Measurements from ENCODE around the gene YIF1B.
"Not testable (repeated sequence)": the region's sequence is repeated elsewhere in the genome, so short reads cannot be mapped to it uniquely, and the experiment has no call there.

Gene YIF1B

GRCh38 chr19:38277969-38278680 is 37.6 kb downstream of the YIF1B start:
- in situ Hi-C loops (cut with HindIII; ENCODE audit: low sequenced_read_pairs), result no loop called here

- in situ Hi-C loops (cut with HindIII; ENCODE audit: low sequenced_read_pairs), result no loop called here
Measured at GRCh38 chr19:38277549-38277948, 38.2 kb downstream of the YIF1B start.

- in situ Hi-C loops (cut with HindIII; ENCODE audit: low sequenced_read_pairs), result no loop called here
Measured at GRCh38 chr19:38276942-38277517, 38.7 kb downstream of the YIF1B start.

- in situ Hi-C loops (cut with HindIII; ENCODE audit: low sequenced_read_pairs), result no loop called here
Measured at GRCh38 chr19:38274739-38275138, 41.0 kb downstream of the YIF1B start.

- in situ Hi-C loops (cut with HindIII; ENCODE audit: low sequenced_read_pairs), result no loop called here
Measured at GRCh38 chr19:38273499-38273898, 42.2 kb downstream of the YIF1B start.

- in situ Hi-C loops (cut with HindIII; ENCODE audit: low sequenced_read_pairs), result no loop called here
Measured at GRCh38 chr19:38270587-38271167, 45.1 kb downstream of the YIF1B start.

GRCh38 chr19:38268539-38268938 is 47.2 kb downstream of the YIF1B start:
- in situ Hi-C loops (cut with HindIII; ENCODE audit: low sequenced_read_pairs), result no loop called here

GRCh38 chr19:38267761-38268483 is 47.8 kb downstream of the YIF1B start:
- in situ Hi-C loops (cut with HindIII; ENCODE audit: low sequenced_read_pairs), result no loop called here

GRCh38 chr19:38266981-38267597 is 48.7 kb downstream of the YIF1B start:
- in situ Hi-C loops (cut with HindIII; ENCODE audit: low sequenced_read_pairs), result no loop called here

GRCh38 chr19:38265921-38266429 is 49.8 kb downstream of the YIF1B start:
- in situ Hi-C loops (cut with HindIII; ENCODE audit: low sequenced_read_pairs), result no loop called here

- in situ Hi-C loops (cut with HindIII; ENCODE audit: low sequenced_read_pairs), result no loop called here
Measured at GRCh38 chr19:38265213-38265861, 50.4 kb downstream of the YIF1B start.

GRCh38 chr19:38264486-38265212 is 51.1 kb downstream of the YIF1B start, which contains the start of gene SPINT2:
Gene SPINT2 (plus strand): TSS chr19:38264573. CDS start chr19:38264893, 320 bp downstream.
- in situ Hi-C loops (cut with HindIII; ENCODE audit: low sequenced_read_pairs), result no loop called here

- in situ Hi-C loops (cut with HindIII; ENCODE audit: low sequenced_read_pairs), result no loop called here
Measured at GRCh38 chr19:38263689-38264485, 51.9 kb downstream of the YIF1B start.

- in situ Hi-C loops (cut with HindIII; ENCODE audit: low sequenced_read_pairs), result no loop called here
Measured at GRCh38 chr19:38262585-38263268, 53.0 kb downstream of the YIF1B start.

GRCh38 chr19:38261942-38262341 is 53.8 kb downstream of the YIF1B start:
- in situ Hi-C loops (cut with HindIII; ENCODE audit: low sequenced_read_pairs), result not testable (repeated sequence)

GRCh38 chr19:38255383-38256014 is 60.2 kb downstream of the YIF1B start:
- in situ Hi-C loops (cut with HindIII; ENCODE audit: low sequenced_read_pairs), result no loop called here

GRCh38 chr19:38253788-38254187 is 62.0 kb downstream of the YIF1B start:
- in situ Hi-C loops (cut with HindIII; ENCODE audit: low sequenced_read_pairs), result no loop called here

All from DLD1 (cell line).